GM19240 (cell line): ENCODE data around the gene CYGB.

Experiments
- DNase-seq: peaks from one replicate; pipeline ENCODE4 v3.0.0; 2011; ENCODE audit warnings: low spot score; ENCODE audit not compliant: insufficient read length

The CYGB gene

GRCh38 chr17:76550712-76551615 lies 13.5 kb upstream of the CYGB start:
- DNase-seq, result no peak

- no peak for DNase-seq
Measured at GRCh38 chr17:76549539-76549938, 12.0 kb upstream of the CYGB start.

GRCh38 chr17:76549215-76549518 lies 11.7 kb upstream of the CYGB start:
- no peak for DNase-seq

- DNase-seq, result no peak
Measured at GRCh38 chr17:76548378-76549214, 11.1 kb upstream of the CYGB start.

- no peak for DNase-seq
Measured at GRCh38 chr17:76547642-76548202, 10.2 kb upstream of the CYGB start.

DNA sequence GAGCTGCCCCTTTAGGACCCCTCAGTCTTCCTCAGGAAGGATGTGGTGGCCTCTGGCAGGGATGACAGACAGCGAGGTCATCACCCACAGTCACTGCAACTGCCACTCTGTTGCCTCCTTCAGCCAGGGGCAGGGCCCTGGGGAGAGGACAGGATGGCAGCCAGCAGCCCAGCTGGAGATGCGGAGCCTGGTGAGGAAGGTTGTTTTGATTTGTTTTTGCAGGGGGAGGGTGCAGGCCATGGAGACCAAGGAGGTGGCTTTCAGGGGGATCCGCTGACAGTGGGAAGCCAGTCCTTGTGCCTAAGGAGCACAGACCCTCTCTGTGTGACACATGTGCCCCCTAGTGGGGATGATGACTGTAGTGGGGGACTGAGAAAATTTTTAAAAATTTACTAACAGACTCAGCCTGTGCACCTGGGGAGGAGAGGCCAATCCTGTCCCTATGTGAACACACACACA lies 9.7 kb upstream of the CYGB start:
- peak; percentile 67 for DNase-seq

DNA sequence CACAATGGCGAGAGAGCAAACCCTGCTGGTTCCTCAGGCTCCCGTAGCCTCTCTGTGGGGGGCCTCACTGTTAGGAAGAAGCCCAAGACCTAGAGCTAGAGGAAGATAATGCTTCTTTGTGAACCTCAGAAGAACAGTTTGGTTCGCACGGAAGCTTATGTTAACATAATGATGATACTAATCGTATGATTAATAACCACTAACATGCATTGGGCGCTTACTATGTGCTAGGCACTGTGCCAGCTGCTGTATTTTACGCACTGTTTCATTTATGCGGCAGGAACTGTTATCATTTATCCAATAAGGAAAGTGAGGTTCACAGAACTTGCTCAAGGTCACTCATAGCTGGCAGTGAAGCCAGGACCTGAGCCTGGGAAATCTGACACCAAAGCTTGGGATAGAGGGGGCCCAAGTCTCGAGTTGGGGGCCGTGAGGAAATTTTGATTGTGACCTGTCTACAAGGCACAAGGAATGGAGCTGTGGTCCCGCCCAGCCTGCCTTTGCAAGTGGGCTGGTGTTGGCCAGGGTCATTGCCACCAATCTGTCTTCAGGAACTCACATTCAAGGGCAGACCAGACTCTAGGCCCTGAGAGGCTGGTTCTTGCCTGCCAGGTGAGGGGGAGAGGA lies 9.2 kb upstream of the CYGB start:
- DNase-seq, result no peak

DNA sequence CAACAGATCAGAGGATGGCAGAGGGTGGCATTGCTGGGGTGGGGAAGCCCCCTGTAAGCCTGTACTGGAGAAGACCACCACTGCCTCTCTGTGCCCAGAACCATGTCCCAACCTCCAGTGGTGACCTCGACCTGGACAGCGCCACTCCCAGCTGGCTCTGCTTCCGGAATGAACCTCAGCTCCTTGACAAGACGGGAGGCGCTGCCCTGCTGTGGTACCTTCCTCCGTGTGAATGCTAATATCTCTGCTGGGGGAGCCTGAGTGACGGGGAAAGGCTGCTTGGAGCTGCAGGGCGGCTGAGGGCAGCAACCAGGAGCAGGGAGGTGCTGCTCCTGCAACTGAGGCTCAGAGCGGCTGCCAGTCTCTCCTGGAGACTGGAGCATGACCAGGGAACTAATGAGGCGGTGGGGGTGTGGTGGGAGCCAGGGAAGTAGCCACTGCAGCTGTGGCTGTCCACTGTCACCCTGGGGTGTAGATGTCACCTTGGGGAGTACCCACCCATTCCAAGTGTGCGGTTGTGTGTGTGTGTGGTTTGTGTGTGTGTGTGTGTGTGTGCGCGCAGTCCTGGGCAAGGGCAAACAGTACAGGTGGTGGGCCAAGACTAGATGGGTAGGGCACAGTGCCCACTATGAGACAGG lies 8.5 kb upstream of the CYGB start:
- DNase-seq, result no peak

- no peak for DNase-seq
Measured at GRCh38 chr17:76544546-76545365, 7.2 kb upstream of the CYGB start.

GRCh38 chr17:76543826-76544545 lies 6.5 kb upstream of the CYGB start:
- no peak for DNase-seq

DNA sequence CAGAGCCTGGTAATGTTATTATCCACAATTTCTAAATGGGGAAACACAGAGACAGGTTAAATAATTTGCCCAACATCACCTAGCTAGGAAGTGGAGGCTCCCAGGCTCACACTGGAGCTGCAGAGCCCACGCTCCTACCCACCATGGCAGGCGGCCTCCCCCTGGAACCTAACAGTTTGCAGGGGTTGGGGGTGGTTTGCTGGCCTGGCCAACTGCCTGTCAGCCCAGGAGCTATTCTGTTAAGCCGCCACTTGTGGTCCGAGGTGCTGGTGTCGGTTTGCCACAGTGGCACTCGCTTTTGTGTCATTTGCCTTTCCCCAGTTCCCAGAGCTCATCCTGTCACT lies 5.9 kb upstream of the CYGB start:
- no peak for DNase-seq

DNA sequence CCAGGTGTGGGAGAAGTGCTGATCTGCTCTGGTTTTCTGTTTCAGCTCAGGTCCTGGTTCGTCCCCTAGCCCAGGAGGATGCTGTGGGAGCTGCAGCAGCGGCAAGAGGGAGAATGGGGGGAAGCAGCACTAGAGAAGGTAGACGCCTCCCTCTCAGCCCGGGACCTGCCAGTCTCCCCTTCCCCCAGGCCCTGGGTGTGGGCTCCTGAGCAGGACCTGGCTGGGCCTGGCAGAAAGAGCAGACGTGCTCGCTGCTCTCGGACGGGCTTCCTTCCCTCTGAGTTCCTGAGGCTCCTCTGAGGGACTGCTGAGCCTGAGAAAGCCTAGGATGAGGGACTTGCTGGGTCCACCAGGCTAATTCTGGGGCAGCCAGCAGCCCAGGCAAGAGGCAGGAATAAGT lies 5.5 kb upstream of the CYGB start:
- no peak for DNase-seq

GRCh38 chr17:76542566-76542971 lies 5.1 kb upstream of the CYGB start:
- no peak for DNase-seq

- DNase-seq, result no peak
Measured at GRCh38 chr17:76541739-76542454, 4.4 kb upstream of the CYGB start.

GRCh38 chr17:76540381-76541300 lies 3.1 kb upstream of the CYGB start:
- DNase-seq, result peak; percentile 76

- no peak for DNase-seq
Measured at GRCh38 chr17:76539631-76540271, 2.2 kb upstream of the CYGB start, which contains the start of gene PRCD. Gene PRCD, plus strand, starts transcription at chr17:76540044. Its CDS starts 98 bp downstream, at chr17:76540142.

GRCh38 chr17:76538941-76539570 lies 1.5 kb upstream of the CYGB start:
- DNase-seq, result no peak
